ENCODE measurements around the gene ZNF442.

GRCh38 chr19:12353375-12353774, 12.1 kb downstream of the ZNF442 start:
- TF ChIP-seq POLR2A (IDR thresholded peaks at IDR 0.05) = no peak
- TF ChIP-seq, protein P1, sequence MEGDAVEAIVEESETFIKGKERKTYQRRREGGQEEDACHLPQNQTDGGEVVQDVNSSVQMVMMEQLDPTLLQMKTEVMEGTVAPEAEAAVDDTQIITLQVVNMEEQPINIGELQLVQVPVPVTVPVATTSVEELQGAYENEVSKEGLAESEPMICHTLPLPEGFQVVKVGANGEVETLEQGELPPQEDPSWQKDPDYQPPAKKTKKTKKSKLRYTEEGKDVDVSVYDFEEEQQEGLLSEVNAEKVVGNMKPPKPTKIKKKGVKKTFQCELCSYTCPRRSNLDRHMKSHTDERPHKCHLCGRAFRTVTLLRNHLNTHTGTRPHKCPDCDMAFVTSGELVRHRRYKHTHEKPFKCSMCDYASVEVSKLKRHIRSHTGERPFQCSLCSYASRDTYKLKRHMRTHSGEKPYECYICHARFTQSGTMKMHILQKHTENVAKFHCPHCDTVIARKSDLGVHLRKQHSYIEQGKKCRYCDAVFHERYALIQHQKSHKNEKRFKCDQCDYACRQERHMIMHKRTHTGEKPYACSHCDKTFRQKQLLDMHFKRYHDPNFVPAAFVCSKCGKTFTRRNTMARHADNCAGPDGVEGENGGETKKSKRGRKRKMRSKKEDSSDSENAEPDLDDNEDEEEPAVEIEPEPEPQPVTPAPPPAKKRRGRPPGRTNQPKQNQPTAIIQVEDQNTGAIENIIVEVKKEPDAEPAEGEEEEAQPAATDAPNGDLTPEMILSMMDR (IDR thresholded peaks at IDR 0.05) = no peak
